HCT116 (cell line): ENCODE results near the gene GYS1.

Experiments used
- CEBPB ChIP-seq: IDR thresholded peaks from 2 replicates; pipeline ENCODE4 v1.6.1; 2012; ENCODE audit warnings: low read depth
- CTCF ChIP-seq, 3 experiments: fragments of 200-600 bp in 1 of 3; sonication (generic) in 1 of 3; IDR thresholded peaks in 2 of 3; conservative IDR thresholded peaks in 1 of 3; 2 replicates each; pipeline ENCODE4 v1.5.1; 2012 to 2017; ENCODE audit warnings: low read depth in 2 of 3, low read length in 2 of 3, antibody characterized with exemption in 1 of 3, borderline replicate concordance in 1 of 3, control low read depth in 1 of 3, mild to moderate bottlenecking in 1 of 3, mixed read lengths in 1 of 3, mixed run types in 1 of 3, moderate library complexity in 1 of 3; ENCODE audit not compliant: insufficient read depth in 1 of 3
- EZH2 ChIP-seq: fragments of 200-600 bp; sonication (generic); IDR thresholded peaks from 2 replicates; pipeline ENCODE4 v1.6.1; 2017; ENCODE audit warnings: antibody characterized with exemption, mixed run types
- FOSL1 ChIP-seq: IDR thresholded peaks from 2 replicates; pipeline ENCODE4 v1.6.1; 2012; ENCODE audit warnings: low read depth
- JUND ChIP-seq: IDR thresholded peaks from 2 replicates; pipeline ENCODE4 v1.6.1; 2012
- POLR2A ChIP-seq: IDR thresholded peaks from 2 replicates; pipeline ENCODE4 v1.7.0; 2011; ENCODE audit warnings: borderline replicate concordance; ENCODE audit not compliant: insufficient read depth, insufficient read length; ENCODE audit errors: extremely low read depth
- POLR2AphosphoS5 ChIP-seq: IDR thresholded peaks from 2 replicates; pipeline ENCODE4 v1.6.1; 2011; ENCODE audit warnings: mild to moderate bottlenecking, low read depth, low read length, moderate library complexity
- REST ChIP-seq: IDR thresholded peaks from 2 replicates; pipeline ENCODE4 v1.6.1; 2012; ENCODE audit warnings: low read depth
- SRF ChIP-seq: IDR thresholded peaks from 2 replicates; pipeline ENCODE4 v1.6.1; 2012; ENCODE audit warnings: low read depth
- TCF7L2 ChIP-seq: IDR thresholded peaks from 2 replicates; pipeline ENCODE4 v1.7.0; 2011; ENCODE audit warnings: borderline replicate concordance, inconsistent platforms; ENCODE audit not compliant: insufficient read depth, insufficient read length; ENCODE audit errors: extremely low read depth
- YY1 ChIP-seq: IDR thresholded peaks from 2 replicates; pipeline ENCODE4 v1.6.1; 2011; ENCODE audit warnings: low read length, low read depth, moderate library complexity, mild to moderate bottlenecking; ENCODE audit not compliant: insufficient replicate concordance; ENCODE audit errors: extremely low read depth

- no peak for TF ChIP-seq CTCF (IDR thresholded peaks at IDR 0.05 in 2 of 3, conservative IDR thresholded peaks at IDR 0.05 in 1 of 3; ENCODE audit: borderline replicate concordance in 1 of 3, insufficient read depth in 1 of 3, low read depth in 2 of 3, low read length in 2 of 3)
- TF ChIP-seq POLR2A = no peak
- TF ChIP-seq EZH2 = no peak
- TF ChIP-seq POLR2AphosphoS5 = no peak
- no peak for TF ChIP-seq REST
- TF ChIP-seq JUND = no peak
- TF ChIP-seq SRF = no peak
- no peak for TF ChIP-seq CEBPB
- no peak for TF ChIP-seq FOSL1
- TF ChIP-seq YY1 = no peak
- TF ChIP-seq TCF7L2 = no peak
These were observed 74.3 kb downstream of the GYS1 start for GRCh38 chr19:48918801-48919247.
